Activated naive CD4-positive, alpha-beta T cell treated with anti-CD3 and anti-CD28 coated beads, Interleukin-2, amount 10 ng/mL, durations not matched to agents 7 days and 5 days (primary cell): ENCODE data around the gene PLCL2.
"Not testable (repeated sequence)": the region's sequence is repeated elsewhere in the genome, so short reads cannot be mapped to it uniquely, and the experiment has no call there.

Experiments
- CTCF ChIA-PET: fragments of 350-600 bp; sonication (Branson Sonifier 250); formaldehyde crosslinking; loops from one replicate; lab custom pipeline; 2021; ENCODE audit warnings: antibody characterized with exemption; lab: Charles Lee
- DNase-seq: peaks from one replicate; pipeline ENCODE4 v3.0.0-alpha.2; 2020
- H3K27ac Mint-ChIP-seq: one replicate; pipeline ENCODE4 v1.8.0; 2021; ENCODE audit warnings: mild to moderate bottlenecking, moderate library complexity, mixed read lengths
- H3K27me3 Mint-ChIP-seq: one replicate; pipeline ENCODE4 v1.8.0; 2021; ENCODE audit warnings: mild to moderate bottlenecking, mixed read lengths
- H3K36me3 Mint-ChIP-seq: one replicate; pipeline ENCODE4 v1.8.0; 2021; ENCODE audit warnings: mixed read lengths
- H3K4me1 Mint-ChIP-seq: one replicate; pipeline ENCODE4 v1.8.0; 2021; ENCODE audit warnings: mixed read lengths
- H3K4me3 Mint-ChIP-seq: one replicate; pipeline ENCODE4 v1.8.0; 2021; ENCODE audit warnings: mild to moderate bottlenecking, moderate library complexity, mixed read lengths
- H3K9me3 Mint-ChIP-seq: one replicate; pipeline ENCODE4 v1.8.0; 2021; ENCODE audit warnings: mixed read lengths

Gene PLCL2

DNA sequence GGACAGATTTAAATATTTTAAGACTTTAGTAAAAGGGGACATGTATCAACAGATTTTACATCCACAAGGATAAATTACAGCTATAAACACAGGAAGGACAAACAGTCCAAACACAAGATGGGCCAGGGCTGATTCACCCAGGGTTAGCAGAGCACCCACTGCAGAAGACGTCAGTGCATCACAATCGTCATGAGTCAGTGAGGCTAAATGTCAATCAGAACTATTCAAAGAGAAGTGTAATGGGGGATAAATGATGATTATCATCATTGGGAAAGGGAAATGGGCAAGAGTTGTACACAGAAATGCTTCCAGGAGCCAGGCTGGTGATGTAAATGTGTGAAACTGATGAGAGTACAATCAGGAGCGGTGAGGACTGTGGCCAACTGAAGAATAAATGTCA, 226.8 kb downstream of the PLCL2 start:
- DNase-seq: no peak
- H3K27me3 Mint-ChIP-seq: peaks cover 3% of the 10 kb centered on the region
- H3K36me3 Mint-ChIP-seq: peaks cover 2% of the 10 kb centered on the region
- H3K4me3 Mint-ChIP-seq: no peak overlapping the region
- CTCF ChIA-PET: no interaction called here
- peaks cover 5% of the 10 kb centered on the region for H3K9me3 Mint-ChIP-seq
- H3K27ac Mint-ChIP-seq: no peak overlapping the region
- peaks cover 2% of the 10 kb centered on the region for H3K4me1 Mint-ChIP-seq

DNA sequence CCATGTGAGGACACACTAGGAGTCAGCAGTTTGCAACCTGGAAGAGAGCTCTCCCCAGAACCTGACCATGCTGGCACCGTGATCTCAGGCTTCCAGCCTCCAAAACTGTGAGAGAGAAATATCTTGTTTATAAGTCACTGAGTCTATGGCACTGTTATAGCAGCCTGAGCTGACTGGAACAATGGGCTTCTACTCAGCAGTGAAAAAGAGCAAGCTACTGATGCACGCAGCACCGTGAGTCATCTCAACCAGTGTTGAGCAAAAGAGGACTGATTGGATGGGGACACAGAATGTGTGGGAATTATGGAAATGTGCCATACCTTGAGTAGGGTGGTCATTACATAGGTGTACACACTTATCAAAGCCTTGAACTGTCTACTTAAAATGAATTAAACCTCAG, 230.4 kb downstream of the PLCL2 start:
- Mint-ChIP-seq H3K27ac (peak overlapping the region; percentile 43), H3K4me1 (peaks cover 2% of the 10 kb centered on the region), H3K27me3 (peaks cover 5% of the 10 kb centered on the region), H3K36me3 (no peaks in the 10 kb centered on the region), H3K9me3 (no peaks in the 10 kb centered on the region), H3K4me3 (no peak overlapping the region)
- DNase-seq: no peak
- CTCF ChIA-PET: no interaction called here

DNA sequence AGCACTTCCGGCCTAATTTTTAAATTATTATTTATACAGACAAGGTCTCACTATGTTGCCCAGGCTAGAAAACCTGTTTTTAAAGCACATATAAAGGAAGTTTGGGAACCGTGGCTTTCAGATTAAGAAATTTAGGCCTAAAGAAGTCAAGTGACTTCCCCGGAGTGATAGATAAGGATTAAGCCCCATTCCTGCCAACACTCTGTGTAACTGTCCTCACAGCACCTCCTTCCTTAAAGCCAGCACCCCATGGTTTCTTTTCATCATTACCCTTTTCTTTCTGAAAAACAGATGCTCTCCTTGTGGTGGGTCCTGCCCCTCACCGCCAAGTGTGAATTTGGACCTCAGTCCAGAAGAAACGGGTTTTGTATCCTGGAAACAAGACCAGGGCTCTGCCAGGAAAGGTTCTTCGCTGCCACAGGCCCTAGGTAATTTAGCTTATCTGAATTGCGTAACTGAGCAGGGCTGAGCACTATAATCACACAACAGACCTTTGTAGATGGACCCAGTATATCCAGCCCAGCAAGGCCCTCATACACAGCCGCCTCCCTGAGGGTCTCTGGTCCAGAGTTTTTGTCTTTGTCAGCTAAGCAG, 231.3 kb downstream of the PLCL2 start:
- Mint-ChIP-seq H3K27me3 (peaks cover 5% of the 10 kb centered on the region), H3K36me3 (no peaks in the 10 kb centered on the region), H3K4me3 (no peak overlapping the region), H3K9me3 (no peaks in the 10 kb centered on the region), H3K4me1 (peaks cover under 1% of the 10 kb centered on the region), H3K27ac (no peak overlapping the region)
- DNase-seq: no peak
- CTCF ChIA-PET: no interaction called here

- no peaks in the 10 kb centered on the region for H3K4me1 Mint-ChIP-seq
- H3K27ac Mint-ChIP-seq: no peak overlapping the region
- H3K27me3 Mint-ChIP-seq: peaks cover 5% of the 10 kb centered on the region
- peaks cover 5% of the 10 kb centered on the region for H3K9me3 Mint-ChIP-seq
- H3K4me3 Mint-ChIP-seq: no peak overlapping the region
- DNase-seq: no peak
- CTCF ChIA-PET: no interaction called here
- H3K36me3 Mint-ChIP-seq: no peaks in the 10 kb centered on the region
Measured at GRCh38 chr3:17118771-17119170, 234.0 kb downstream of the PLCL2 start.

DNA sequence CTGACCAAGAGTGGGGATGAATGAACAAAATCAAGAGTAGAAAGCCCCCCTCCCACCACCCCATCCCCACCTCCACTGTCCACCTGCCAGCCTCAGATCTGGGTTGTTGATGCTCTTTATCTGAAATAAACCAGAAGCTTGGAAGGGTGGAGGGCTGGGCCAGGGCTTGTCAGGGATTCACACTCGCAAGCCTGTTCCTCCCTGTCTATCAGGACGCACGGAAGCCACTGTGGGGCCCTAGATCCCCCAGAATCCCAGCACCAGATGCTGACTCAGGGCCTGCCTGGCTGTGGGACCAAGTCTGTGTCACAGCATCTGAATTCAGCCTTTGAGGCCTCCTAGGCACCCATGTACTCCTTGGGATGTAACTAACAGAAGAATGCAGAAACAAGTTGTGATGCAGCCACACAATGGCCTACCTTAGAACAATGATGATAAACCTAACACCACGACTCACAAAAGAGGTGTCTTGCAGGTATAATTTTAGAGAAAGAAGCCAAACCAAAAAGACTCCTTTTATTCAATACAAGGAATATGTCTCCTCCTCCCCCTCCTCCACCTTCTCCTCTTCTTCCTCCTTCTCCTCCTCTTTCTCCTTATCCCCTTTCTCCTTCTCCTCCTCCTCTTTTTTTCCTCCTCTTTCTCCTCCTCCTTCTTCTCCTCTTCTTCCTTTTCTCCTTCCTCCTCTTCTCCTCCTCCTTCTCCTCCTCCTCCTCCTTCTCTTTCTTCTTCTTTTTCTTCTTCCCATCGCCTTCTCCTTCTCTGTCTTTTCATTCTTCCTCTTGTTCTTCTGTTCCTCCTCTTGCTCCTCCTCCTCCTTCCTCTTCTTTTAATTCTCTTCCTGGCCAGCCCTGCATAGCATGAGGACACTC, 234.7 kb downstream of the PLCL2 start:
- CTCF ChIA-PET: no interaction called here
- Mint-ChIP-seq H3K27me3 (peaks cover 5% of the 10 kb centered on the region), H3K4me3 (no peak overlapping the region), H3K27ac (no peak overlapping the region), H3K9me3 (peaks cover 5% of the 10 kb centered on the region), H3K36me3 (no peaks in the 10 kb centered on the region), H3K4me1 (no peaks in the 10 kb centered on the region)
- no peak for DNase-seq

- CTCF ChIA-PET: no interaction called here
- no peak for DNase-seq
- H3K4me3 Mint-ChIP-seq: no peak overlapping the region
- no peak overlapping the region for H3K27ac Mint-ChIP-seq
- H3K36me3 Mint-ChIP-seq: no peaks in the 10 kb centered on the region
- peaks cover 5% of the 10 kb centered on the region for H3K9me3 Mint-ChIP-seq
- H3K27me3 Mint-ChIP-seq: peaks cover 5% of the 10 kb centered on the region
- no peaks in the 10 kb centered on the region for H3K4me1 Mint-ChIP-seq
Measured at GRCh38 chr3:17120115-17120514, 235.4 kb downstream of the PLCL2 start.

DNA sequence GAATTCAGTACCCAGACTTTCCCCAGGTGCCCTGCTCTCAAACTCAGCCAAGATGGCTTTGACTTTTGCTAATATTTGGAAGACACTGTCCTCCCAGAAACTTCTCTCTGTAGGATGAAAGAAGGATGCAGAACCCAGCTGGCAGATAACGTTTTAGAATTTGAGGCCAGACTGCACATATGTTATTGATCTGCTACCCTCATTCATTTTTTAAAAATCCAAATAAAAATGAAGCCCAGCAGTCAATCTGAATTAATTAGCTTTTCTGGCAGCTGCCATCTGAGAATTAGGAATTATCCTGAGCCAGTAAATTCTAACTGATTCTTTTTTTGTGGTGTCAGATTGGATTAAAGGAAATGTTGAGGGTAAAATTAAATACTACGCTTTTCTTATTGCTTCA, 236.6 kb downstream of the PLCL2 start:
- no peaks in the 10 kb centered on the region for H3K36me3 Mint-ChIP-seq
- no peak overlapping the region for H3K4me3 Mint-ChIP-seq
- H3K27me3 Mint-ChIP-seq: peaks cover 5% of the 10 kb centered on the region
- CTCF ChIA-PET: no interaction called here
- H3K4me1 Mint-ChIP-seq: no peaks in the 10 kb centered on the region
- no peak overlapping the region for H3K27ac Mint-ChIP-seq
- peaks cover 5% of the 10 kb centered on the region for H3K9me3 Mint-ChIP-seq
- DNase-seq: no peak

DNA sequence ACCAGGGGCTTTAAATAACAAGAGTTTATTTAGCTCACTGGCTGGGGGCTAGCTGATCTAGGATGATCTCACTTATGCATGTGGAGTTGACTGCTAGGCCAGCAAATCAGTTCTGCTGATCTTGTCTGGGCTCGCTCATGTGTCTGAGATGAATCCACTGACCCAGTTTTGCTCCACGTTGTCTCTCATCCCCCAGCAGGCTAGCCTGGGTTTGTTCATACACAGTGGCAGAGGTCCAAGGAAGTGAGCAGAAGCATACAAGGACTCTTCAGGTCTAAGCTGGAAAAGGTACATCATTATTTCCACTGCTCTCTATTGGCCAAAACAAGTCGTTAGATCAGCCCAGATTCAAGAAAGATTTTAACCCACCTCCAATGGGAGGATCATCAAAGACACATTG, 238.0 kb downstream of the PLCL2 start:
- no peaks in the 10 kb centered on the region for H3K4me1 Mint-ChIP-seq
- CTCF ChIA-PET: no interaction called here

GRCh38 chr3:17125738-17126442, 241.1 kb downstream of the PLCL2 start:
- H3K4me1 Mint-ChIP-seq: no peaks in the 10 kb centered on the region
- H3K27ac Mint-ChIP-seq: no peak overlapping the region
- H3K9me3 Mint-ChIP-seq: peaks cover 18% of the 10 kb centered on the region
- DNase-seq: no peak
- H3K27me3 Mint-ChIP-seq: no peaks in the 10 kb centered on the region
- no peak overlapping the region for H3K4me3 Mint-ChIP-seq
- CTCF ChIA-PET: interaction anchor here (1.2 kb wide), 1 partner anchor 18 kb away, joined by 3 read pairs; no protein-coding TSS in a partner anchor
- H3K36me3 Mint-ChIP-seq: peaks cover 4% of the 10 kb centered on the region

More for the DNA sequence above, 238.0 kb downstream of the PLCL2 start:
- Mint-ChIP-seq H3K9me3 (peaks cover 7% of the 10 kb centered on the region), H3K27me3 (peaks cover 5% of the 10 kb centered on the region), H3K36me3 (no peaks in the 10 kb centered on the region), H3K4me3 (no peak overlapping the region), H3K27ac (no peak overlapping the region)
- DNase-seq: no peak

- H3K4me1 Mint-ChIP-seq, H3K4me3 Mint-ChIP-seq, H3K36me3 Mint-ChIP-seq, H3K27me3 Mint-ChIP-seq, H3K27ac Mint-ChIP-seq, CTCF ChIA-PET, DNase-seq: not testable (repeated sequence)
- peaks cover 13% of the 10 kb centered on the region for H3K9me3 Mint-ChIP-seq
Measured at GRCh38 chr3:17128671-17129070, 243.9 kb downstream of the PLCL2 start.

DNA sequence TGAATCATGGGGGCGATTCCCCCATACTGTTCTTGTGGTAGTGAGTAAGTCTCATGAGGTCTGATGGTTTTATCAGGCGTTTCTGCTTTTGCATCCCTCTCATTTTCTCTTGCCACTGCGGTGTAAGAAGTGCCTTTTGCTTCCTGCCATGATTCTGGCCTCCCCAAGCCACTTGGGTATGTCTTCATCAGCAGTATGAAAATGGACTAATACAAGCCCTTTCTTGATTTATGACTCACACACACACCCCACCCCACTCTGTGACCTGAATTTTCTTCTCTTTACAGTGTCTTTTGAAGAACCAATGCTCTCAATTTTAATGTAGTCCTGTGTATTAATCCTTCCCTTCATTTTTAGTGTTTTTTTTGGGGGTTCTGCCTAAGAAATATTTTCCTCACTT, 244.8 kb downstream of the PLCL2 start:
- Mint-ChIP-seq H3K27me3 (peaks cover 5% of the 10 kb centered on the region), H3K4me3 (no peak overlapping the region), H3K4me1 (no peaks in the 10 kb centered on the region), H3K9me3 (peaks cover 13% of the 10 kb centered on the region), H3K27ac (no peak overlapping the region), H3K36me3 (peaks cover 4% of the 10 kb centered on the region)
- CTCF ChIA-PET: no interaction called here
- DNase-seq: no peak

DNA sequence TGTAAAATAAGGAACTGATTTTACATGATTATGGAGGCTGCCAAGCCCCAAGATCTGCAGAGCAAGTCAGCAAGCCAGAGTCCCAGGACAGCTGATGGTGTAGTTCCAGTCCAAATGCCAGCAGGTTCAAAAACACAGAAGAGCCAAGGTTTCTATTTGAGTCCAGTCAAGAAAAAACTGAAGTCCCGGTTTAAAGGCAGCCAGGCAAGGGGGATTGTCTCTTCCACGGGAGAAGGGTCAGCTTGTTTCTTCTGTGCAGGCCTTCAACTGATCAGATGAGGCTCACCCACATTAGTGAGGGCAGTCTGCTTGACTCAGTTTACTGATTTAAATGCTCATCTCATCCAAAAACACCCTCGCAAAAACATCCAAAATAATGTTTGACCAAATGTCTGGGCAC, 246.2 kb downstream of the PLCL2 start:
- CTCF ChIA-PET: no interaction called here
- H3K27me3 Mint-ChIP-seq: peaks cover 5% of the 10 kb centered on the region
- no peak for DNase-seq
- H3K36me3 Mint-ChIP-seq: peaks cover 4% of the 10 kb centered on the region
- H3K27ac Mint-ChIP-seq: no peak overlapping the region
- peaks cover 13% of the 10 kb centered on the region for H3K9me3 Mint-ChIP-seq
- no peaks in the 10 kb centered on the region for H3K4me1 Mint-ChIP-seq
- no peak overlapping the region for H3K4me3 Mint-ChIP-seq

- Mint-ChIP-seq H3K4me1 (no peaks in the 10 kb centered on the region), H3K27ac (no peak overlapping the region), H3K4me3 (no peak overlapping the region), H3K27me3 (peaks cover 5% of the 10 kb centered on the region), H3K36me3 (peaks cover 4% of the 10 kb centered on the region), H3K9me3 (peaks cover 13% of the 10 kb centered on the region)
- CTCF ChIA-PET: no interaction called here
- no peak for DNase-seq
Measured at GRCh38 chr3:17132286-17133115, 247.7 kb downstream of the PLCL2 start.
